PC-9 (cell line): Measurements from ENCODE around the gene IL16.

ENCODE experiments used
- EZH2 ChIP-seq: fragments of 200-600 bp; sonication (generic); IDR thresholded peaks from 2 replicates; pipeline ENCODE4 v1.8.0; 2017; ENCODE audit warnings: antibody characterized with exemption, low read depth
- TF ChIP-seq, protein P1 (sequence below): fragments of 200-600 bp; sonication (generic); conservative IDR thresholded peaks from 2 replicates; pipeline ENCODE4 v1.6.1; 2017; ENCODE audit warnings: mixed run types, antibody characterized with exemption, mild to moderate bottlenecking, moderate library complexity

- TF ChIP-seq, protein P1, sequence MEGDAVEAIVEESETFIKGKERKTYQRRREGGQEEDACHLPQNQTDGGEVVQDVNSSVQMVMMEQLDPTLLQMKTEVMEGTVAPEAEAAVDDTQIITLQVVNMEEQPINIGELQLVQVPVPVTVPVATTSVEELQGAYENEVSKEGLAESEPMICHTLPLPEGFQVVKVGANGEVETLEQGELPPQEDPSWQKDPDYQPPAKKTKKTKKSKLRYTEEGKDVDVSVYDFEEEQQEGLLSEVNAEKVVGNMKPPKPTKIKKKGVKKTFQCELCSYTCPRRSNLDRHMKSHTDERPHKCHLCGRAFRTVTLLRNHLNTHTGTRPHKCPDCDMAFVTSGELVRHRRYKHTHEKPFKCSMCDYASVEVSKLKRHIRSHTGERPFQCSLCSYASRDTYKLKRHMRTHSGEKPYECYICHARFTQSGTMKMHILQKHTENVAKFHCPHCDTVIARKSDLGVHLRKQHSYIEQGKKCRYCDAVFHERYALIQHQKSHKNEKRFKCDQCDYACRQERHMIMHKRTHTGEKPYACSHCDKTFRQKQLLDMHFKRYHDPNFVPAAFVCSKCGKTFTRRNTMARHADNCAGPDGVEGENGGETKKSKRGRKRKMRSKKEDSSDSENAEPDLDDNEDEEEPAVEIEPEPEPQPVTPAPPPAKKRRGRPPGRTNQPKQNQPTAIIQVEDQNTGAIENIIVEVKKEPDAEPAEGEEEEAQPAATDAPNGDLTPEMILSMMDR = no peak
- no peak for TF ChIP-seq EZH2
These were observed 77.6 kb downstream of the IL16 start for GRCh38 chr15:81274255-81274654.
